Adipocyte (in vitro differentiated cells): Measurements from ENCODE around the gene UBXN4.
A peak's percentile ranks its signal among the peaks of the same experiment; 100 is the strongest.
"Not testable (repeated sequence)": the region's sequence is repeated elsewhere in the genome, so short reads cannot be mapped to it uniquely, and the experiment has no call there.

Experiments
- DNase-seq: peaks from one replicate; pipeline ENCODE4 v3.0.0-alpha.2; 2015; ENCODE audit warnings: low read depth
- H3K27me3 ChIP-seq: replicated peaks from 2 replicates; pipeline ENCODE4 v1.7.0; 2013; ENCODE audit warnings: mild to moderate bottlenecking, low read length, moderate library complexity; ENCODE audit not compliant: control insufficient read depth, insufficient read depth
- H3K36me3 ChIP-seq: 2 replicates; pipeline ENCODE4 v1.7.0; 2013; ENCODE audit warnings: low read length, mild to moderate bottlenecking, moderate library complexity; ENCODE audit not compliant: control insufficient read depth, insufficient read depth, severe bottlenecking
- H3K4me1 ChIP-seq: 2 replicates; pipeline ENCODE4 v1.7.0; 2013; ENCODE audit warnings: mild to moderate bottlenecking, low read length, moderate library complexity; ENCODE audit not compliant: control insufficient read depth, insufficient read depth
- H3K4me3 ChIP-seq: 2 replicates; pipeline ENCODE4 v1.7.0; 2013; ENCODE audit warnings: mild to moderate bottlenecking, low read length, moderate library complexity
- H3K9ac ChIP-seq: 2 replicates; pipeline ENCODE4 v1.7.0; 2013; ENCODE audit warnings: mild to moderate bottlenecking, low read length, moderate library complexity
- H3K9me3 ChIP-seq: 2 replicates; pipeline ENCODE4 v1.7.0; 2013; ENCODE audit warnings: mild to moderate bottlenecking, low read length, moderate library complexity; ENCODE audit not compliant: control insufficient read depth

Gene UBXN4

DNA sequence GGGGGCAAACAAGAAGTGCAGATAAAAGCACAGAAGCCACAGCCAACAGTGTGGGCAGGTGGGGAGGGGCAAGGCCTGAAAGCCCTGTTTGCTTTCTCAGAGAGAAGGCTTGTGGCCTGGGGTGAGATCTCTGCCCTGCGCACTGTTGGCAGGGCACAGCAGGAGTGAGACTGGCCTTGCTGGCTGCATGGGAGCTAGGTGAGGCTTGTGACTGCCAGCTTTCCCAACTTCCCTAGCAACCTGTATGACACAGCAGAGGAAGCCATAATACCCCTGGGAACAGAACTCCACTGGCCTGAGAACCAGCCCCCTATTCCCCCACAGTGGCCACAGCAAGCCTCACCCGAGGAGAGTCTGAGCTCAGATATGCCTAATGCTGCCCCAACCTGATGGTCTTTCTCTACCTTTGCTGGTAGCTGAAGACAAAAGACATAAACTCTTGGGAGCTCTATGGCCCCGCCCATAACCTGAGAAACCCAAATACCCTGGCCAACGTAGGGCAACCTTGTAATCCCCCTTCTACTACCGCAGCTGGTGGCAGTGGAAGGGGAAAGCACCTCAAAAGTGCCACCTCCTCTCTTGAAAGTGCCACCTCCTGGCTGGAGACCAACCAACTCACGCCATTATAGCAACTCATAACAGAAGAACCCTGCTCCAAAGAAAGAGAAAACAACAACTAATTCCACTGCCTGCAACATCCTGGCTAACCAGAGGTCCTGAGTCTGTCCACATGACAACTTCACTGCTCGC is 50.9 kb downstream of the UBXN4 start:
- DNase-seq = no peak
- no peaks in the 10 kb centered on the region for H3K36me3 ChIP-seq
- H3K9me3 ChIP-seq = no peaks in the 10 kb centered on the region
- no peak overlapping the region for H3K9ac ChIP-seq
- no peaks in the 10 kb centered on the region for H3K27me3 ChIP-seq
- H3K4me1 ChIP-seq = peaks cover 3% of the 10 kb centered on the region
- no peak overlapping the region for H3K4me3 ChIP-seq

DNA sequence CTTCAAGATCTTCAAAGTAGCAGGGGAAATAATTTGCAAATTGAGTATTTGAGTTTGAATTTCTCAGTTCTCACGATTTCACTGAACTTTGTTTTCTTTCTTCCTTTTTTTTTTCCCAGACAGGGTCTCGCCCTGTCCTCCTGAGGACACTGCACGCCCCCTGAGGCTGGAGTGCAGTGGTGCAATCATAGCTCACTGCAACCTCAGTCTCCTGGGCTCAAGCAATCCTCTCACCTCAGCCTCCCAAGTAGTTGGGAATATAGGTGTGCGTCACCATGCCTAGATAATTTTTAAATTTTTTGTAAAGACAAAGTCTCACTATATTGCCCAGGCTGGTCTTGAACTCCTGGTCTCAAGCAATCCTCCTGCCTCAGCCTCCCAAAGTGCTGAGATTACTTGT is 54.0 kb downstream of the UBXN4 start:
- not testable (repeated sequence) for H3K9ac ChIP-seq, H3K4me1 ChIP-seq, H3K36me3 ChIP-seq, DNase-seq, H3K4me3 ChIP-seq, H3K27me3 ChIP-seq, H3K9me3 ChIP-seq

DNA sequence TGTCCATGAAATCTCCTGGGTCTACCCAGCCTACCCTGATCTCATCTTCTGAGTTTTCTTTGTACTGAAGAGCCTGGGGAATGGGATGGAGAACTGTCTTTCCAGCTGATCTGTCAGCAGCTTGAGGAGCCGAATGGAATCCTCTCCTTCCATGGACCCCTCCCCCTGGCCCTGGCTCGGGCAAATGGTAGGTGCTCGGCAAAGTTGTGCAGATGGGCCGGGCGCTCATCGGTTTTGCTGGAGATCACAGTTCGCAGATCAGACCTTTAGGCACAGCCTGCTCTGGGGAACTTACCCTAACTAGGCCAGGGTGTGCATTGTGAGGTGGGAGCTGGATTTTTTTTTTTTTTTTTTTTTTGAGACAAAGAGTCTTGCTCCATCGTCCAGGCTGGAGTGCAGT is 55.0 kb downstream of the UBXN4 start:
- no peak overlapping the region for H3K4me3 ChIP-seq
- H3K9ac ChIP-seq = no peak overlapping the region
- H3K9me3 ChIP-seq = peaks cover 5% of the 10 kb centered on the region
- no peaks in the 10 kb centered on the region for H3K36me3 ChIP-seq
- no peaks in the 10 kb centered on the region for H3K27me3 ChIP-seq
- H3K4me1 ChIP-seq = peaks cover 3% of the 10 kb centered on the region
- DNase-seq = no peak

DNA sequence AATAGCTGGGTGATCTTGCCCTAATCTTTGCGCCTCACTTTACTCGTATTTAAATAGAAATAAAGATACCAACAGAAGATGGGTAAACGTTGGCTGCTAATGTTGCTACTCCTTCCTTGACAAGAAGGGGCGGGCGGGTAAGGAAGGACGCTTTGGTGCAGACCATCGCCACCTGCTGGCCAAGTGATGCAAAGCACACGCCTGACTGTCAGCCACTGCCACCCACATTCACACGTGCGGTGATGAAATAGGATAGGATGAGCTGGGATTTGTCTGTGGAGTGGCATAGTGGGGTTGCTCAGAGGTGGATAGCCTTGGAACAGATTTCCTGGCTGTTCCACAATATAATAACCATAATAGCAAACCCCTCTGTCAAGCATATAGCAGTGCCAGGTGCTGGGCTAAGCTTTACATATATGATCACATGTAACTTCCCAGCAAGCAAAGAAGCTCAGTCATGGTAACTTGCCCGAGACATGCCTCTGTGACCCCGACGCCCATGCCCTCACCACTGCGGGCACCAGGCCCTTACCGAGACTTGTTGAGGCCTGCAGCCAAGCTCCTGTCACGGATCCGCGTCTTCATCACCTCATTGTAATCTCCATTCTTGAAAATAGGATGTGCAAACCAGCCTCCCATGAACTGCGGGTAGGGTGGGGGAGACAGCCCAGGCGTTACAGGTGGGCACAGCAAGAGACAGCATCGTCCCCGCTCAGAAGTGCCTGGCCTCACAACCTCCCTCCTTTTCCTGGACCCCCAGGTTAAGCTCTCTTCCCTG is 56.0 kb downstream of the UBXN4 start:
- DNase-seq = peak; percentile 87
- Histone ChIP-seq H3K4me3 (no peak overlapping the region), H3K27me3 (no peaks in the 10 kb centered on the region), H3K4me1 (peaks cover 3% of the 10 kb centered on the region), H3K9me3 (peaks cover 5% of the 10 kb centered on the region), H3K9ac (no peak overlapping the region), H3K36me3 (no peaks in the 10 kb centered on the region)

DNA sequence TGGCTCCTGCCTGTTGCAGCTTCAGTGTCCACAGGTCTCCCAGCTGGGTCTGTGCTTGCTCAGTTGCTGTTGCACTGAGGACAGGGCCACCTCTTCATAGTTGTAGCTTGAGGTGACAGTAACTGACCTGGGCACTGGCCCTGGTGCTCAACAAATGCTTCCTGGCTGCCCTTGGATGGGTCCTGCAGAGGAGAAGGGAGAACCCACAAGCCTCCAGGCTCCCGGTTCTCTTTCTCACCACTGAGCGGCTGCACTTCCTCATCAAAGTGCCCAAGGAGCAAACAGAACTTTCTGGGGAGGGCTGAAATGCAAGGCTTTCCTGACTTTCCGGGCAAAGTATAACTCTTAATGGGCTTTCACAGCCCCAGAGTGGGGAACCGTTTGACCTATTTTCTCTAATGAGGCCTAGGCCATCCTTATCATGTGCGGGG is 56.6 kb downstream of the UBXN4 start:
- DNase-seq = no peak
- H3K9ac ChIP-seq = no peak overlapping the region
- no peaks in the 10 kb centered on the region for H3K36me3 ChIP-seq
- peaks cover 5% of the 10 kb centered on the region for H3K9me3 ChIP-seq
- H3K27me3 ChIP-seq = no peaks in the 10 kb centered on the region
- no peak overlapping the region for H3K4me3 ChIP-seq
- peaks cover 3% of the 10 kb centered on the region for H3K4me1 ChIP-seq

DNA sequence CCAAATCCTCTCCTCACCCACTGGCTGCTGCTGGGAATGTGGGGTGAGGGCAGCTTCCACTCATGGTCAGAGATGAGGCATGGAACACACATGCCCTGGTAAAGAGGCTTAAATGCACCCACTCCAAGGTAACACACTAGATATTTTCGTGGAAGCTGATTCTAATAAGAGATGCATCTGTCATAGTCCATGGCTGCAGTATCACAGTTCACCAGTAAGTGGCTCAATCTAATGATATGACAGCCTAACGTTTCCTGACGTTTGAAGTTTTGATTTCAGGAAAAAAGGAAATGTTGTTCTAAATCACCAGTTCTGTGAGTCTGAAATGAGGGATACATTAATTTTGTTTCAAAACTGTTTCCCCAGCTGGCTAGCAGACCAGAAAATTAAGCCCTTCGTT is 57.1 kb downstream of the UBXN4 start:
- H3K4me1 ChIP-seq = peaks cover 3% of the 10 kb centered on the region
- no peak overlapping the region for H3K4me3 ChIP-seq
- DNase-seq = no peak
- H3K9me3 ChIP-seq = peaks cover 5% of the 10 kb centered on the region
- no peaks in the 10 kb centered on the region for H3K36me3 ChIP-seq
- H3K9ac ChIP-seq = no peak overlapping the region
- no peaks in the 10 kb centered on the region for H3K27me3 ChIP-seq

DNA sequence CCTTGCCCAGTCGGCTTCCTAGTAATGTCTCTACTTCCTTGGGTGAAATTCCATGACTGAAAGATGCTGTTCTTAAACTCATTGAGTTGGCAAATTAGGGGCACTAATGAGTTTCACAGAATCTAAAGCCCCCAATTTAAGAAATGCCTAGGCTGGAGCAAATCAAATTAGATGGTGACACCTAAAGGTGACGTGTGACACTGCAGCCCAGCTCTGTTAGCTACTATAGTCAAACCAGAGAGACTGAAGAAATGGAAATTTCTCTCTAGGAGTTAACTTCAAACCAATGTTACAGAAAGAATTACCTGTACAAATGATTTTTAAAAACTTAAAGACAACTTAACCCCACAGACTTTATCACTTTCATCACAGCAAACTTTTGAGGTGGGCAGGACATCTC is 58.1 kb downstream of the UBXN4 start:
- DNase-seq = no peak
- Histone ChIP-seq H3K4me1 (peaks cover 3% of the 10 kb centered on the region), H3K36me3 (no peaks in the 10 kb centered on the region), H3K27me3 (no peaks in the 10 kb centered on the region), H3K4me3 (no peak overlapping the region), H3K9ac (no peak overlapping the region), H3K9me3 (peaks cover 5% of the 10 kb centered on the region)

DNA sequence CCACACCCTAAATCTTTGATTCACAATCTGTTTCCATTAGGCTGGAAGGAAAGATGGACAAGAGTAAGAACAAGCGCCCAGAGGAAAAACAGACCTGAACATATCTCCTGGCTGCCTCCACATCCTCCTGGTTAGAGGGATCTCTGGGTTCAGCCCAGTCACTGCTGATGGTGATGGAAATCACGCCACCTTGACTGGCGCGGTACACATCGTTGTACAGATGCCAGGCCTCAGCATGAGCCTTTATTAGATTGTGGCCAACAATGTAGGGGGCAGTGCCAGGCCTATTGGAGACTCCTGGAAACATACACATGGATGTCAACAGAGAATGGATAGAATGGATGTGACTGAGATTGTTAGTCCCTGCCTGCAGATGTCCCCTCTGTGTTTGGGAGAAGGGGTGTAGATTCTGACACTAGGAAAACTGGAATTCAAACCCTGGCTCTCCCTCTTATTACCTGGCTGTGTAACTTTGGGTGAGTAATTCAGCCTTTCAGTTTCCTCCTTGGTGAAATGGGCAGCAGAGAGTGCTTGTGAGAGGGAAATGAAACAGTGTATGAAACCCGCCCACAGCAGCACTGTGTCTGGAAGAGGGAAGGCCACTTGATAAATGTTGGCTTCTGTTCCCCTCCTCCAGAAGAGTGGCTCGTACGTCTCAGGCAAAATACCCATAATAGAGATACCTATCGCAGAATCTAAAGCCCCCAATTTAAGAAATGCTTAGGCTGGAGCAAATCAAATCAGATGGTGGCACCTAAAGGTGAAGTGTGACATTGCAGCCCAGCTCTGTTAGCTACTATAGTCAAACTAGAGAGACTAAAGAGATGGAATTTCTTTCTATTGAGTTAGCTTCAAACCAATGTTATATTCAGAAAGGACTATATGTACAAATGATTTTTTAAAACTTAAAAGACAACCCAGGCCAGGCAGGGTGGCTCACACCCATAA is 59.1 kb downstream of the UBXN4 start:
- peaks cover 3% of the 10 kb centered on the region for H3K4me1 ChIP-seq
- H3K9ac ChIP-seq = no peak overlapping the region
- no peak overlapping the region for H3K4me3 ChIP-seq
- DNase-seq = no peak
- H3K36me3 ChIP-seq = no peaks in the 10 kb centered on the region
- H3K9me3 ChIP-seq = peaks cover 5% of the 10 kb centered on the region
- no peaks in the 10 kb centered on the region for H3K27me3 ChIP-seq

DNA sequence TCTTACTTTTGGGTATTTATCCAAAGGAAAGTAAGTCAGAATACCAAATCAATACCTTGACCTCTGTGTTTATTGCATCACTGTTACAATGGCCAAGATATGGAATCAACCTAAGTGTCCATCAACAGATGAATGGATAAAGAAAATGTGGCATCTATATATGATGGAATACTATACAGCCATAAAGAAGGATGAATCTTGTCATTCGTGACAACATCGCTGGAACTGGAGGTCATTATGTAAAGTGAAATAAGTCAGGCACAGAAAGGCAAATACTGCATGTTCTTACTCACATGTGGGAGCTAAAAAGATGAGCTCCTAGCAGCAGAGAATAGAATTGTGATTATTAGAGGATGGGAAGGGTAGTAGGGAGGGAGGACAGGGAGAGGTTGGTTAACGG is 60.7 kb downstream of the UBXN4 start:
- Histone ChIP-seq H3K4me1 (peaks cover 3% of the 10 kb centered on the region), H3K36me3 (no peaks in the 10 kb centered on the region), H3K9ac (no peak overlapping the region), H3K4me3 (no peak overlapping the region), H3K27me3 (no peaks in the 10 kb centered on the region), H3K9me3 (peaks cover 5% of the 10 kb centered on the region)
- no peak for DNase-seq

DNA sequence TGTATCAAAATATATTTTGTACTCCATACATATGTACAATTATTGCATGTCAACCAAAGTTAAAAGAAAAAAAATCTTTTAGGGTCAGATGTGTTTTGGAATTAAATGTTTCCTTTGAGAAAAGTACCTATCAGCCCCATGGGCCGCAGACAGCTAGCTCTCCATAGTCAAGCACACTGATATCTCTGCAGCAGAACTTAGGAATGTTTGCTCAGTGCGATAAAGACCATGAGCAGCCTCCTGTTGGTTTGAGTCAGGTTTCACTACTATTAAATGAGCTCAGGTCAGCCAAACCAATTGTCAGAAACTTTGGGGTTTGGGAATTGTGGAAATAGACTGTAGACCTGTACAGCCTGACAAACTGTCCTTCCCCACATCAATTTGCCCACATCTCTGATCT is 61.6 kb downstream of the UBXN4 start:
- H3K9me3 ChIP-seq = peaks cover 5% of the 10 kb centered on the region
- H3K27me3 ChIP-seq = no peaks in the 10 kb centered on the region

DNA sequence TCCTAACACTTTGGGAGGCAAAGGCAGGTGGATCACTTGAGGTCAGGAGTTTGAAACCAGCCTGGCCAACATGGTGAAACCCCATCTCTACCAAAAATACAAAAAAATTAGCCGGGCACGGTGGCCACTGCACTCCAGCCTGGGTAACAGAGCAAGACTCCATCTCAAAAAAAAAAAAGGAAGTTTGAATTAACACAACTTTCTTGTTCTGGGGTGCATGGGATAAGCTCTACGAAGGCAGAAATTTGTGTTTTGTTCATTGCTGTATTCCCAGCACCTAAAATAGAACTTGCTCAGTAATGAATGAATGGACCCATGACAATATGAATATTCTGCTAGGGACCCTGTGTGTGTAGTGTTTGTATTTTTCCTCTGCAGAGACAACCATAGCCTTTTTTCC is 66.2 kb downstream of the UBXN4 start:
- H3K9me3 ChIP-seq, H3K36me3 ChIP-seq, H3K9ac ChIP-seq, H3K27me3 ChIP-seq, H3K4me1 ChIP-seq, H3K4me3 ChIP-seq, DNase-seq: not testable (repeated sequence)

More for the DNA sequence above, 61.6 kb downstream of the UBXN4 start:
- Histone ChIP-seq H3K36me3 (no peaks in the 10 kb centered on the region), H3K4me3 (no peak overlapping the region), H3K9ac (no peak overlapping the region), H3K4me1 (no peaks in the 10 kb centered on the region)
- DNase-seq = no peak
